GM12872 (cell line): Measurements from ENCODE around the gene GJE1.
A peak's percentile ranks its signal among the peaks of the same experiment; 100 is the strongest.

Source experiments
- CTCF ChIP-seq: IDR thresholded peaks from 3 replicates; pipeline ENCODE4 v1.5.1; 2011; ENCODE audit warnings: low read depth, mild to moderate bottlenecking, low read length, moderate library complexity; ENCODE audit not compliant: insufficient read depth

The GJE1 gene

GRCh38 chr6:142132625-142133024 lies at the start of gene GJE1:
Gene GJE1, plus strand, starts transcription at chr6:142132925. Its CDS starts 234 bp downstream, at chr6:142133159.
- no peak for TF ChIP-seq CTCF

- no peak for TF ChIP-seq CTCF
These were observed 44.5 kb upstream of the GJE1 start for GRCh38 chr6:142087950-142088857.

- TF ChIP-seq CTCF: no peak
These were observed 43.9 kb upstream of the GJE1 start for GRCh38 chr6:142088858-142089216.

GRCh38 chr6:142112451-142113061 lies 20.2 kb upstream of the GJE1 start:
- TF ChIP-seq CTCF: peak; percentile 67

GRCh38 chr6:142117366-142117765 lies 15.4 kb upstream of the GJE1 start:
- TF ChIP-seq CTCF: no peak

GRCh38 chr6:142118328-142118727 lies 14.4 kb upstream of the GJE1 start:
- no peak for TF ChIP-seq CTCF

GRCh38 chr6:142118925-142119324 lies 13.8 kb upstream of the GJE1 start:
- no peak for TF ChIP-seq CTCF
